ENCODE data around the gene KLHL25.
A peak's percentile ranks its signal among the peaks of the same experiment; 100 is the strongest.

Gene KLHL25

GRCh38 chr15:85771781-85772445 lies 22.8 kb downstream of the KLHL25 start:
- peaks cover 16% of the 10 kb centered on the region for H3K4me1 ChIP-seq (ENCODE audit: insufficient read depth, poor library complexity, severe bottlenecking)
- peak overlapping the region; percentile 7 for H3K27ac ChIP-seq (ENCODE audit: poor library complexity, severe bottlenecking)
- no peaks in the 10 kb centered on the region for H3K9me3 ChIP-seq (ENCODE audit: severe bottlenecking)
- ATAC-seq (ENCODE audit: low read depth) (peak; percentile 2; the same call in 1 of the 3 replicates), DNase-seq (ENCODE audit: low spot score) (no peak)
- no peak for TF ChIP-seq CTCF (IDR thresholded peaks at IDR 0.05; ENCODE audit: poor library complexity, severe bottlenecking)
- no peaks in the 10 kb centered on the region for H3K36me3 ChIP-seq (ENCODE audit: low read depth)
- no peak overlapping the region for H3K4me3 ChIP-seq (ENCODE audit: severe bottlenecking)
- H3K27me3 ChIP-seq (ENCODE audit: insufficient read depth, poor library complexity, severe bottlenecking) = no peaks in the 10 kb centered on the region

GRCh38 chr15:85771271-85771670 lies 23.5 kb downstream of the KLHL25 start:
- H3K4me1 ChIP-seq (ENCODE audit: insufficient read depth, poor library complexity, severe bottlenecking) = peaks cover 16% of the 10 kb centered on the region
- DNase-seq (ENCODE audit: low spot score) (no peak), ATAC-seq (ENCODE audit: low read depth) (no peak)
- no peaks in the 10 kb centered on the region for H3K9me3 ChIP-seq (ENCODE audit: severe bottlenecking)
- no peaks in the 10 kb centered on the region for H3K36me3 ChIP-seq (ENCODE audit: low read depth)
- H3K27me3 ChIP-seq (ENCODE audit: insufficient read depth, poor library complexity, severe bottlenecking) = no peaks in the 10 kb centered on the region
- no peak overlapping the region for H3K27ac ChIP-seq (ENCODE audit: poor library complexity, severe bottlenecking)
- TF ChIP-seq CTCF (IDR thresholded peaks at IDR 0.05; ENCODE audit: poor library complexity, severe bottlenecking) = no peak
- H3K4me3 ChIP-seq (ENCODE audit: severe bottlenecking) = no peak overlapping the region

GRCh38 chr15:85770096-85771041 lies 24.4 kb downstream of the KLHL25 start:
- Histone ChIP-seq H3K4me1 (ENCODE audit: insufficient read depth, poor library complexity, severe bottlenecking) (peaks cover 16% of the 10 kb centered on the region), H3K4me3 (ENCODE audit: severe bottlenecking) (no peak overlapping the region), H3K27ac (ENCODE audit: poor library complexity, severe bottlenecking) (no peak overlapping the region), H3K9me3 (ENCODE audit: severe bottlenecking) (no peaks in the 10 kb centered on the region), H3K27me3 (ENCODE audit: insufficient read depth, poor library complexity, severe bottlenecking) (no peaks in the 10 kb centered on the region), H3K36me3 (ENCODE audit: low read depth) (no peaks in the 10 kb centered on the region)
- ATAC-seq (ENCODE audit: low read depth) (peak; percentile 15; the same call in 1 of the 3 replicates), DNase-seq (ENCODE audit: low spot score) (no peak)
- no peak for TF ChIP-seq CTCF (IDR thresholded peaks at IDR 0.05; ENCODE audit: poor library complexity, severe bottlenecking)

- Histone ChIP-seq H3K36me3 (ENCODE audit: low read depth) (no peaks in the 10 kb centered on the region), H3K4me3 (ENCODE audit: severe bottlenecking) (no peak overlapping the region), H3K27ac (ENCODE audit: poor library complexity, severe bottlenecking) (no peak overlapping the region), H3K27me3 (ENCODE audit: insufficient read depth, poor library complexity, severe bottlenecking) (no peaks in the 10 kb centered on the region), H3K4me1 (ENCODE audit: insufficient read depth, poor library complexity, severe bottlenecking) (peaks cover 19% of the 10 kb centered on the region), H3K9me3 (ENCODE audit: severe bottlenecking) (no peaks in the 10 kb centered on the region)
- DNase-seq (ENCODE audit: low spot score) = no peak
- no peak for ATAC-seq (ENCODE audit: low read depth)
- no peak for TF ChIP-seq CTCF (IDR thresholded peaks at IDR 0.05; ENCODE audit: poor library complexity, severe bottlenecking)
Observed at GRCh38 chr15:85769182-85769900, 25.4 kb downstream of the KLHL25 start.
